Peyer's patch (tissue), 4 donors: Measurements from ENCODE around the gene NPB. TPM values are rescaled to one million over a fixed set of nuclear protein-coding genes. Genes with fewer than 3 reads are reported as not detected.

Experiments
- DNase-seq, 3 donors: peaks; one replicate each; pipeline ENCODE4 v3.0.0-alpha.2; 2017 to 2019
- H3K27ac ChIP-seq, 4 donors: fragments of 200-600 bp; sonication (generic); one replicate each; pipeline ENCODE4 v1.5.1; 2016 to 2019
- H3K27me3 ChIP-seq, 2 donors: fragments of 200-600 bp; sonication (generic); one replicate each; pipeline ENCODE4 v1.5.1; 2019
- H3K36me3 ChIP-seq, 3 donors: fragments of 200-600 bp; sonication (generic); one replicate each; pipeline ENCODE4 v1.5.1; 2016 to 2019
- H3K4me1 ChIP-seq, 4 donors: fragments of 200-600 bp; sonication (generic); one replicate each; pipeline ENCODE4 v1.5.1; 2016 to 2019
- H3K4me3 ChIP-seq, 4 donors: fragments of 200-600 bp; sonication (generic); 1 replicate in 3 of 4; 2 replicates in 1 of 4; pipeline ENCODE4 v1.5.1; 2016 to 2019; ENCODE audit warnings: mild to moderate bottlenecking in 1 of 4
- H3K9me3 ChIP-seq, 4 donors: fragments of 200-600 bp; sonication (generic); one replicate each; pipeline ENCODE4 v1.5.1; 2016 to 2019; ENCODE audit warnings: mild to moderate bottlenecking in 1 of 4
- CTCF ChIP-seq, 6 experiments: fragments of 450-650 bp in 4 of 6; fragments of 200-600 bp in 2 of 6; sonication (generic) in 1 of 6; IDR thresholded peaks; one replicate each; pipeline ENCODE4 v1.5.1; 2017 to 2019; ENCODE audit warnings: antibody characterized with exemption in 6 of 6, mild to moderate bottlenecking in 3 of 6, moderate library complexity in 1 of 6
- POLR2A ChIP-seq, 2 donors: fragments of 450-650 bp; IDR thresholded peaks; one replicate each; pipeline ENCODE4 v1.5.1; 2017; ENCODE audit warnings: antibody characterized with exemption in 2 of 2, mild to moderate bottlenecking in 2 of 2, moderate library complexity in 2 of 2
- total RNA-seq, 4 donors: library from RNA; depleted of rRNA; stranded (reverse); fragments of >200 nt; gene quantifications; one replicate each; pipeline ENCODE4 v1.1.0, GENCODE V29; 2016

Gene NPB
- total RNA-seq, 4 donors from 2014 or later, result 0.76 to 1.6 TPM; not detected in 2

DNA sequence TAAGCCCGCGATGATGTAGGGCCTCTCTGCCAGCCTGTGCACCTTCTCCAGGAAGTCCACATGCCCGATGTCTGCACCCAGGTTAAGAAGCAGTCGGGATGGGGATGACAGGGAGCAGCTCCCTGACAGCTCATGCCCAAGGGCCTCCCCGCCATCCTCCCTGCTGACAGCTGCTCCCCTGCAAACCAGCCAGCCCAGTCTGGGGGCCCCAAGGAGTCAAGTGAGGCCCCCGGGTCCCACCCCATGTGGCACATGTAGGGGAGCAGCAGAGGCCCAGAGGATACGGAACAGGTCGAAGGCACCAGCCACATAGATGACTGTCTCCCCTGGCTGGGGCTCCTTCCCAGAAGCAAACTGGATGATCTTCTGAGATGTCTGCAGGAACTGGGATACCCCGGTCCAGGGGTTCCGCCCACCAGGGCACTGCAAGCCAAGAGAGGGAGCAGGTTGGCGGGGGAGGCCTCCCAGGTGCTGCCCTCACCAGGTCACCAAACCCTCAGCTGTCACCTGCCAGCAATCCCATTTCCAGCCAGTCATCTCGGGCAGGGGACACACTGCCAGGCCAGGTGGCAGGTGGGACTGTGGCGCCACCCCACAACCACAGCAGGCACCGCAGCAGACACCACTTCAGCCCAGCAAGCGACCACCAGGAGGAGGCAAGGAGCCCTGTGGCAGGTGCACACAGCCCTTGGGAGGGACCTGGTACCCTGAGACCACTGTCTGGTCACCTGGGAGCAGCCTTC lies 4.6 kb downstream of the NPB start:
- Histone ChIP-seq H3K4me1 (peaks cover 0 to 23% (median 14%) of the 10 kb centered on the region in 4 donors), H3K36me3 (peaks cover 0 to 51% (median 0%) of the 10 kb centered on the region in 3 donors), H3K27ac (no peak overlapping the region), H3K4me3 (no peak overlapping the region), H3K9me3 (no peaks in the 10 kb centered on the region), H3K27me3 (no peaks in the 10 kb centered on the region)
- TF ChIP-seq POLR2A (IDR thresholded peaks at IDR 0.05) (no peak), CTCF (IDR thresholded peaks at IDR 0.05) (no peak)
- no peak for DNase-seq

- H3K36me3 ChIP-seq, result peaks cover 0 to 59% (median 0%) of the 10 kb centered on the region in 3 donors
- H3K27me3 ChIP-seq, result no peaks in the 10 kb centered on the region
- H3K4me3 ChIP-seq, result no peak overlapping the region
- DNase-seq, result no peak
- H3K4me1 ChIP-seq, result peaks cover 0 to 15% (median 10%) of the 10 kb centered on the region in 4 donors
- H3K9me3 ChIP-seq, result no peaks in the 10 kb centered on the region
- no peak for TF ChIP-seq POLR2A (IDR thresholded peaks at IDR 0.05)
- TF ChIP-seq CTCF (IDR thresholded peaks at IDR 0.05), result no peak
- no peak overlapping the region for H3K27ac ChIP-seq
These were observed 5.4 kb downstream of the NPB start for GRCh38 chr17:81907219-81908145.

DNA sequence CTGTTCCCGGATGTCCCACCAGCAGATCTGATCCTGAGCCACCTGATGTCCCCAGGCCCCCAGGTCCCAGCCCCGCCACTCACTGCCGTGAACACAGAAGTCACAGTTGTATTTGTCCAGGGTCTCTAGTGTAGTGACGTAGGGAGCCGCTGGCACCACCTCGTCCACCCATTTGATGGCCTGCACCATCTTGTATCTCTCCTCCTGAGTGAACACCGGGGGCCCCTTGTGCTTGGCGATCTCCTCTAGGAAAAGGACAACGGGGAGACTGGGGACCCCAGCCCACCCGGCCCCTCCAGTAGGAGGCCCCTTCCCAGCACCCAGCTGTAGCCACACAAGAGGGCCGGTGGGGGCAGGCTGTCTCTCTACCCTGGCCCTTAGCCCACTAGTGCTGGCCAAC lies 6.8 kb downstream of the NPB start:
- Histone ChIP-seq H3K27ac (no peak overlapping the region), H3K9me3 (no peaks in the 10 kb centered on the region), H3K4me1 (peaks cover 0 to 11% (median 8%) of the 10 kb centered on the region in 4 donors), H3K27me3 (no peaks in the 10 kb centered on the region), H3K36me3 (peaks cover 0 to 71% (median 0%) of the 10 kb centered on the region in 3 donors), H3K4me3 (no peak overlapping the region)
- no peak for TF ChIP-seq CTCF (IDR thresholded peaks at IDR 0.05)
- no peak for TF ChIP-seq POLR2A (IDR thresholded peaks at IDR 0.05)
- DNase-seq, result no peak

GRCh38 chr17:81909231-81909630 lies 7.2 kb downstream of the NPB start:
- no peak overlapping the region for H3K27ac ChIP-seq
- H3K27me3 ChIP-seq, result no peaks in the 10 kb centered on the region
- H3K4me1 ChIP-seq, result peaks cover 0 to 11% (median 8%) of the 10 kb centered on the region in 4 donors
- H3K36me3 ChIP-seq, result peaks cover 0 to 73% (median 0%) of the 10 kb centered on the region in 3 donors
- no peaks in the 10 kb centered on the region for H3K9me3 ChIP-seq
- DNase-seq, result no peak
- peak overlapping the region in 1 of 4 donors; percentile 99 for H3K4me3 ChIP-seq
- no peak for TF ChIP-seq CTCF (IDR thresholded peaks at IDR 0.05)
- no peak for TF ChIP-seq POLR2A (IDR thresholded peaks at IDR 0.05)

- Histone ChIP-seq H3K4me1 (peaks cover 0 to 11% (median 8%) of the 10 kb centered on the region in 4 donors), H3K27me3 (no peaks in the 10 kb centered on the region), H3K4me3 (peak overlapping the region; percentile 61 to 99 (median 86)), H3K27ac (peak overlapping the region; percentile 61 to 96 (median 78)), H3K36me3 (peaks cover 0 to 76% (median under 1%) of the 10 kb centered on the region in 3 donors), H3K9me3 (no peaks in the 10 kb centered on the region)
- peak in 2 of 3 donors; percentile 75 to 79 for DNase-seq
- TF ChIP-seq POLR2A (IDR thresholded peaks at IDR 0.05), result peak in 1 of 2 donors; percentile 33
- TF ChIP-seq CTCF (IDR thresholded peaks at IDR 0.05), result peak in 1 of 6 experiments; percentile 5
These were observed 8.2 kb downstream of the NPB start for GRCh38 chr17:81909966-81910839.
